GM12892 (cell line): Measurements from ENCODE around the gene CYS1.

Source experiments
- POLR2A ChIP-seq: IDR thresholded peaks from 2 replicates; pipeline ENCODE4 v1.6.1; 2011; ENCODE audit warnings: low read depth, low read length, control low read depth
- TAF1 ChIP-seq: IDR thresholded peaks from 2 replicates; pipeline ENCODE4 v1.6.1; 2011; ENCODE audit warnings: low read depth, mild to moderate bottlenecking, control low read depth, low read length, borderline replicate concordance

DNA sequence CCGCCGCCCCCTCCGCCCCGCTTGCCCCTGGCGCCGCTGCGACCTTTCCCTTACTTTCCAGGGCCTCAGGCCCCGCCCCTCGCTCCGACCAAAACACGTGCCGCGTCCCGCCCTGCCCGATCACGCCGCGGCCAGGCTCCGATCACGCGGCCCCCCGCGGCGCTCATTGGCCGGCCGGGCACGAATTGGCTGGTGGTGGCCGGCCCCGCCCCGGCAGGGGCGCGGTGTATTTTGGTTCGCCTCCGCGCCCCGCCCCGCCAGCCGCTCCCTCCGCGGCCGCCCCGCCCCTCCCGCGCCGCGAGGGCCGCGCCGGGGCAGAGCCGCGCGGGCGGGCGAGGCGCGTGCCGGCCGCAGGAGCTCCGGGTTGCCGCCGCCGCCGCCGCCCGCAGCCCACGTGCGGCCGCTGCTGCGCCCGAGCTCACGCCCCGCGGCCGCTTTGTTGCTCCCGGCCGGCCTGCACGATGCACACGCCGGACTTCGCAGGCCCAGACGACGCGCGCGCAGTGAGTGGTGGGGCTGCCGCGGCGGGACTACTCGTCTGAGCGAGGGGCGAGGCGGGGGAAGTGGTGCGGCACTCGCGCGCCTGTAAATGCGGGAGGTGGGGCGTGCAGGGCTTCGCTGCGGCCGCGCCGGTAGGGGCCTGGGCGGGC lies 36.8 kb downstream of the CYS1 start, which contains the start of gene KLF11:
- TF ChIP-seq TAF1 (no peak), POLR2A (no peak)
